Calu3 (cell line): ENCODE measurements around the gene NHLRC4. TPM values are rescaled to one million over a fixed set of nuclear protein-coding genes. Genes with fewer than 3 reads are reported as not detected.

Experiments
- BruUV-seq: library from RNA; stranded (reverse); fragments of 400-500 nt; replicated peaks from 2 replicates; lab custom pipeline; 2021; lab: Mats Ljungman, UMichigan
- CTCF ChIA-PET: fragments of 300-600 bp; sonication (Branson Sonifier 250); formaldehyde crosslinking; loops from one replicate; lab custom pipeline; 2022; ENCODE audit warnings: antibody characterized with exemption; lab: Charles Lee
- DNase-seq: peaks from one replicate; pipeline ENCODE4 v3.0.0; 2022
- H3K27ac Mint-ChIP-seq: one replicate; pipeline ENCODE4 v1.8.0; 2022; ENCODE audit warnings: mixed read lengths; ENCODE audit not compliant: unreplicated experiment
- H3K27me3 Mint-ChIP-seq: one replicate; pipeline ENCODE4 v1.8.0; 2022; ENCODE audit warnings: mixed read lengths; ENCODE audit not compliant: unreplicated experiment
- H3K36me3 Mint-ChIP-seq: one replicate; pipeline ENCODE4 v1.8.0; 2022; ENCODE audit warnings: mild to moderate bottlenecking, moderate library complexity, mixed read lengths; ENCODE audit not compliant: insufficient read depth, unreplicated experiment
- H3K4me1 Mint-ChIP-seq: one replicate; pipeline ENCODE4 v1.8.0; 2022; ENCODE audit warnings: mild to moderate bottlenecking, low read depth, mixed read lengths; ENCODE audit not compliant: unreplicated experiment
- H3K4me3 Mint-ChIP-seq: one replicate; pipeline ENCODE4 v1.8.0; 2022; ENCODE audit warnings: mild to moderate bottlenecking, low read depth, moderate library complexity, mixed read lengths; ENCODE audit not compliant: unreplicated experiment
- H3K9me3 Mint-ChIP-seq: one replicate; pipeline ENCODE4 v1.8.0; 2022; ENCODE audit warnings: low read depth, mixed read lengths; ENCODE audit not compliant: unreplicated experiment
- intact Hi-C: fragments of 100-400 bp; cut with micrococcal nuclease; formaldehyde crosslinking; loops from one replicate; pipeline ENCODE4 v1.10.0; 2022; ENCODE audit not compliant: unreplicated experiment
- total RNA-seq: library from RNA; stranded (reverse); gene quantifications from 2 replicates; pipeline ENCODE4 v1.2.3, GENCODE V29; 2022
- TF ChIP-seq, protein P1 (sequence below): fragments of 200-600 bp; IDR thresholded peaks from one replicate; pipeline ENCODE4 v1.8.0; 2022; ENCODE audit warnings: antibody characterized with exemption; ENCODE audit not compliant: unreplicated experiment

NHLRC4 gene
- total RNA-seq, 1 experiment from 2014 or later = not detected

DNA sequence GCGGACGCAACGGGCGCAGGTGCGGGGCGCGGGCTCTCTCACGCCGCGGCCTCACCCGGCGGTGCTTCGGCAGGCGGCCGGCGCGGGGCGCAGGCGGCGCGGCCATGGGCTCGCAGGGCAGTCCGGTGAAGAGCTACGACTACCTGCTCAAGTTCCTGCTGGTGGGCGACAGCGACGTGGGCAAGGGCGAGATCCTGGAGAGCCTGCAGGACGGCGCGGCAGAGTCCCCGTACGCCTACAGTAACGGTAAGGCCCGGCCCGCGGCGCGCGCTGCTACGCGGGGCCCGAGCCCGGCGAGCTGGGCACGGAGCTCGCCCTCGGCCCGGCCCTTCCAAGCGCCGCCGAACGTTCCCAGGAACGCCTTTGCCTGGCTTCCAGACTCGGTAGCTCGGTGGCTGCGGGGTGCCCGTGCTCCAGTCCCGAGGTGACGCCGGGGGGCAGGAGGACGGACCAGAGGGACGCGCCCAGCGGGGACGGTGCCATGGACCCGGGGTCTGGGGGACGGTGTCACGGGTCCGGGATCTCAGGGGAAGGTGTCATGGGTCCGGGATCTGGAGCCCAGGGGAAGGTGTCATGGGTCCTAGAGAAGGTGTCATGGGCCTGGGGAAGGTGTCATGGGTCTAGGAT is 23.5 kb downstream of the NHLRC4 start:
- intact Hi-C loops = no loop called here
- peak overlapping the region; percentile 92 for H3K4me3 Mint-ChIP-seq
- peaks cover 95% of the 10 kb centered on the region for H3K36me3 Mint-ChIP-seq
- TF ChIP-seq, protein P1, sequence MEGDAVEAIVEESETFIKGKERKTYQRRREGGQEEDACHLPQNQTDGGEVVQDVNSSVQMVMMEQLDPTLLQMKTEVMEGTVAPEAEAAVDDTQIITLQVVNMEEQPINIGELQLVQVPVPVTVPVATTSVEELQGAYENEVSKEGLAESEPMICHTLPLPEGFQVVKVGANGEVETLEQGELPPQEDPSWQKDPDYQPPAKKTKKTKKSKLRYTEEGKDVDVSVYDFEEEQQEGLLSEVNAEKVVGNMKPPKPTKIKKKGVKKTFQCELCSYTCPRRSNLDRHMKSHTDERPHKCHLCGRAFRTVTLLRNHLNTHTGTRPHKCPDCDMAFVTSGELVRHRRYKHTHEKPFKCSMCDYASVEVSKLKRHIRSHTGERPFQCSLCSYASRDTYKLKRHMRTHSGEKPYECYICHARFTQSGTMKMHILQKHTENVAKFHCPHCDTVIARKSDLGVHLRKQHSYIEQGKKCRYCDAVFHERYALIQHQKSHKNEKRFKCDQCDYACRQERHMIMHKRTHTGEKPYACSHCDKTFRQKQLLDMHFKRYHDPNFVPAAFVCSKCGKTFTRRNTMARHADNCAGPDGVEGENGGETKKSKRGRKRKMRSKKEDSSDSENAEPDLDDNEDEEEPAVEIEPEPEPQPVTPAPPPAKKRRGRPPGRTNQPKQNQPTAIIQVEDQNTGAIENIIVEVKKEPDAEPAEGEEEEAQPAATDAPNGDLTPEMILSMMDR = no peak
- peaks cover 71% of the 10 kb centered on the region for H3K4me1 Mint-ChIP-seq
- BruUV-seq = no TSS peak
- CTCF ChIA-PET = no interaction called here
- H3K27ac Mint-ChIP-seq = peak overlapping the region; percentile 97
- no peak for DNase-seq
- no peaks in the 10 kb centered on the region for H3K27me3 Mint-ChIP-seq
- H3K9me3 Mint-ChIP-seq = no peaks in the 10 kb centered on the region

DNA sequence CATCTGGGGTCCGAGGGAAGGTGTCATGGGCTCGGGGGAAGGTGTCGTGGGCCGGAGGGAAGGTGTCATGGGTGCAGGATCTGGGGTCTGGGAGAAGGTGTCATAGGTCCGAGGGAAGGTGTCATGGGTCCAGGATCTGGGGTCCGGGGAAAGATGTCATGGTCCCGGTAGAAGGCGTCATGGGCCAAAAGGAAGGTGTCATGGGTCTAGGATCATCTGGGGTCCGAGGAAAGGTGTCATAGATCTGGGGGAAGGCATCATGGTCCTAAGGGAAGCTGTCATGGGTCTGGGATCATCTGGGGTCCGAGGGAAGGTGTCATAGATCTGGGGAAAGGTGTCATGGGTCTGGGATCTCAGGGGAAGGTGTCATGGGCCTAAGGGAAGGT is 24.0 kb downstream of the NHLRC4 start:
- CTCF ChIA-PET = no interaction called here
- TF ChIP-seq, protein P1 = no peak
- Mint-ChIP-seq H3K27ac (peak overlapping the region; percentile 87), H3K4me3 (peak overlapping the region; percentile 92), H3K4me1 (peaks cover 69% of the 10 kb centered on the region), H3K36me3 (peaks cover 91% of the 10 kb centered on the region), H3K27me3 (no peaks in the 10 kb centered on the region), H3K9me3 (no peaks in the 10 kb centered on the region)
- no peak for DNase-seq
- intact Hi-C loops = no loop called here
- BruUV-seq = no TSS peak

GRCh38 chr16:591231-591630 is 24.4 kb downstream of the NHLRC4 start:
- Mint-ChIP-seq H3K27ac (peak overlapping the region; percentile 87), H3K36me3 (peaks cover 90% of the 10 kb centered on the region), H3K4me1 (peaks cover 69% of the 10 kb centered on the region), H3K4me3 (peak overlapping the region; percentile 92), H3K27me3 (no peaks in the 10 kb centered on the region), H3K9me3 (no peaks in the 10 kb centered on the region)
- BruUV-seq = no TSS peak
- DNase-seq = no peak
- CTCF ChIA-PET = no interaction called here
- TF ChIP-seq, protein P1 = no peak
- intact Hi-C loops = no loop called here

DNA sequence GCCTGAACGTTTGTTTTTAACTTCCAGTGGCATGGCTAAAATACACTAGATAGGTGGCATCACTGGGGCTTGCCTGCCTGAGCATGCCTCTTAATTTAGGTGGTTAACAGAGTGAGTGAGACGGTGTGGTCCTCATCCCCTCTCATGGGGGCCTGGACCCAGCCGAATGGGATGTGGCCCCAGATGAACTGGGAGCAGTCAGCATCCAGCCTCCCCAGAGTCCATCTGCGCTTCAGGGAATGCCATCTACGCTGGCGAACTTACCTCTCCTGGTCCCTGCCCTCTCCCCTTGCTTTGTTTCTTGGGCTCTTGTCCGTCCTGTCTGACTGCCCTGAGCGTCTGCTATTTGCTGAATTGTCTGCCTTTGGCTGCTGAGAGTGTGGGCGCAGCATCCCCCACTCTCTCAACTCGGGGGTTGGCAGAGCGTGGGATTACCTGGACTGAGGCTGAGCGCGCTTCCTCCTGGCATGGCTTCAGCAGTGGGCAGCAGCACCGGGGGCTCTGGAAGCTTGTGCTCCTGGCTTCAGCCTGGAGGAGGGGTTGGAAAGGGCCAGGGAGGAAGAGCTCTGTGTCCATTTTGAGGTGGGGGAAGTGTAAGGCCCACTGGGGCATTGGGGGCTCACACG is 25.2 kb downstream of the NHLRC4 start:
- DNase-seq = no peak
- Mint-ChIP-seq H3K9me3 (no peaks in the 10 kb centered on the region), H3K36me3 (peaks cover 90% of the 10 kb centered on the region), H3K4me3 (peak overlapping the region; percentile 92), H3K27me3 (no peaks in the 10 kb centered on the region), H3K27ac (peak overlapping the region; percentile 87), H3K4me1 (peaks cover 65% of the 10 kb centered on the region)
- intact Hi-C loops = loop anchor here (2.0 kb wide), 1 partner anchor 45 kb away; the partner anchor contains the start of gene METTL26
- TF ChIP-seq, protein P1 = no peak
- CTCF ChIA-PET = interaction anchor here (0.5 kb wide), 1 partner anchor 178 kb away, joined by 4 read pairs; no protein-coding TSS in a partner anchor
- BruUV-seq = no TSS peak
